PFSK-1 (cell line): ENCODE data around the gene TTC28.

Source experiments
- FOXP2 ChIP-seq: optimal IDR thresholded peaks from 2 replicates; pipeline ENCODE3; 2011; ENCODE audit warnings: borderline replicate concordance, control low read depth, inconsistent platforms; ENCODE audit not compliant: insufficient read depth; ENCODE audit errors: extremely low read length, extremely low read depth
- POLR2AphosphoS5 ChIP-seq: IDR thresholded peaks from 2 replicates; pipeline ENCODE4 v1.6.1; 2012; ENCODE audit warnings: low read depth, mild to moderate bottlenecking, control low read depth, low read length, moderate library complexity
- SIN3A ChIP-seq: IDR thresholded peaks from 2 replicates; pipeline ENCODE4 v1.6.1; 2012; ENCODE audit warnings: mild to moderate bottlenecking, low read length, moderate library complexity, borderline replicate concordance; ENCODE audit not compliant: insufficient read depth
- TAF1 ChIP-seq: IDR thresholded peaks from 2 replicates; pipeline ENCODE4 v1.6.1; 2012; ENCODE audit warnings: low read length, control low read depth, borderline replicate concordance; ENCODE audit not compliant: insufficient read depth
- TF ChIP-seq, protein P1 (sequence below), 2 experiments: IDR thresholded peaks; 2 replicates each; pipeline versions ENCODE4 v1.6.1 to v1.8.0; 2011 to 2012; ENCODE audit warnings: low read depth in 2 of 2, low read length in 2 of 2, control low read depth in 1 of 2, inconsistent platforms in 1 of 2, mild to moderate bottlenecking in 1 of 2, moderate library complexity in 1 of 2; ENCODE audit not compliant: insufficient read depth in 1 of 2

Gene TTC28

DNA sequence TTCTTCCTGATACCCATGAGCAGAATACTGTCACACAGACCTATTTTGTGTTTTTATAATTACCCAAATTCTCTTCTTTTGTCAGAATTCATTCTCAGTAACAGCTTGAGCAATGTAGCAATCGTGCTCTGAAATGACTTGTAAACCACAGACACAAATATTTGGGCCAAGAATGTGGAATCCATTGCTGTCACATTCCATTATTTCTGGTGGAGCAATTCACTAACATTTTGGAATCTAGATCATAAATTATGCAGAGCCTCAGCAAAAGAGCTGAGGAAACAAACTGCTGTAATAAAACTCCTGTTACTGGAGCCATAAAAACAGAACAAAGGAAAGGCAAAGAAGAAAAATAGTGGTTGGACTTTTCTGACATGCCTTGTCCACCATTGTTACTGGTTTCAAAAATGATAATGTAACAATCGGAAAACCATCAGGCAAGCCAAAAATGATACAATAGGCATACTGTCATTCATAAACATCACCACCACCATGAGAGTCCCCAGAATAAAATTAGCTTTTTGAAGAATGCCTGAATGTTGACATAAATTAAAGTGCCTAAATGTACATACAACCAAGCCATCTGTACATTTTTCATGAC lies 537.2 kb downstream of the TTC28 start:
- no peak for TF ChIP-seq FOXP2
- TF ChIP-seq SIN3A, result no peak
- TF ChIP-seq, protein P1, sequence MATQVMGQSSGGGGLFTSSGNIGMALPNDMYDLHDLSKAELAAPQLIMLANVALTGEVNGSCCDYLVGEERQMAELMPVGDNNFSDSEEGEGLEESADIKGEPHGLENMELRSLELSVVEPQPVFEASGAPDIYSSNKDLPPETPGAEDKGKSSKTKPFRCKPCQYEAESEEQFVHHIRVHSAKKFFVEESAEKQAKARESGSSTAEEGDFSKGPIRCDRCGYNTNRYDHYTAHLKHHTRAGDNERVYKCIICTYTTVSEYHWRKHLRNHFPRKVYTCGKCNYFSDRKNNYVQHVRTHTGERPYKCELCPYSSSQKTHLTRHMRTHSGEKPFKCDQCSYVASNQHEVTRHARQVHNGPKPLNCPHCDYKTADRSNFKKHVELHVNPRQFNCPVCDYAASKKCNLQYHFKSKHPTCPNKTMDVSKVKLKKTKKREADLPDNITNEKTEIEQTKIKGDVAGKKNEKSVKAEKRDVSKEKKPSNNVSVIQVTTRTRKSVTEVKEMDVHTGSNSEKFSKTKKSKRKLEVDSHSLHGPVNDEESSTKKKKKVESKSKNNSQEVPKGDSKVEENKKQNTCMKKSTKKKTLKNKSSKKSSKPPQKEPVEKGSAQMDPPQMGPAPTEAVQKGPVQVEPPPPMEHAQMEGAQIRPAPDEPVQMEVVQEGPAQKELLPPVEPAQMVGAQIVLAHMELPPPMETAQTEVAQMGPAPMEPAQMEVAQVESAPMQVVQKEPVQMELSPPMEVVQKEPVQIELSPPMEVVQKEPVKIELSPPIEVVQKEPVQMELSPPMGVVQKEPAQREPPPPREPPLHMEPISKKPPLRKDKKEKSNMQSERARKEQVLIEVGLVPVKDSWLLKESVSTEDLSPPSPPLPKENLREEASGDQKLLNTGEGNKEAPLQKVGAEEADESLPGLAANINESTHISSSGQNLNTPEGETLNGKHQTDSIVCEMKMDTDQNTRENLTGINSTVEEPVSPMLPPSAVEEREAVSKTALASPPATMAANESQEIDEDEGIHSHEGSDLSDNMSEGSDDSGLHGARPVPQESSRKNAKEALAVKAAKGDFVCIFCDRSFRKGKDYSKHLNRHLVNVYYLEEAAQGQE (IDR thresholded peaks at IDR 0.05; ENCODE audit: insufficient read depth in 1 of 2, low read depth in 2 of 2, low read length in 2 of 2), result no peak
- no peak for TF ChIP-seq POLR2AphosphoS5
- TF ChIP-seq TAF1, result no peak

DNA sequence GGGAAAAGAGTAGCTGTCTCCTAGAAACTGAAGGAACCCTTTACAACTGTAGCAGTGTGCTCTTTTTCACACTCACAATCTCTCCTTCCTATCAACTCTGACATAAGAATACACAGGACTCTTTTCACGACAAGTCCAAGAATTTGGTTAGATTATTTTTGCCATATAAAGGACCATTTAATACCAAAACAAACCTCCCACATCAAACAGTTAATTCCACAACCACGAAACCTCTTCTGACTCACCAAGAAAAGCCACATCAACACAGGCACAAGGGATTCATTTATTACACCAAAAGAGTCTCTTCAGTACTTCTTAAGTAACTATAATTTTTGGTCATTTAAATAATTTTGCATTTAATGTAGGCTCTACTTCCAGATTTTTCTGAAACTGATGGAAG lies 538.0 kb downstream of the TTC28 start:
- no peak for TF ChIP-seq POLR2AphosphoS5
- no peak for TF ChIP-seq FOXP2
- TF ChIP-seq, protein P1 (IDR thresholded peaks at IDR 0.05; ENCODE audit: insufficient read depth in 1 of 2, low read depth in 2 of 2, low read length in 2 of 2), result no peak
- no peak for TF ChIP-seq SIN3A
- no peak for TF ChIP-seq TAF1

DNA sequence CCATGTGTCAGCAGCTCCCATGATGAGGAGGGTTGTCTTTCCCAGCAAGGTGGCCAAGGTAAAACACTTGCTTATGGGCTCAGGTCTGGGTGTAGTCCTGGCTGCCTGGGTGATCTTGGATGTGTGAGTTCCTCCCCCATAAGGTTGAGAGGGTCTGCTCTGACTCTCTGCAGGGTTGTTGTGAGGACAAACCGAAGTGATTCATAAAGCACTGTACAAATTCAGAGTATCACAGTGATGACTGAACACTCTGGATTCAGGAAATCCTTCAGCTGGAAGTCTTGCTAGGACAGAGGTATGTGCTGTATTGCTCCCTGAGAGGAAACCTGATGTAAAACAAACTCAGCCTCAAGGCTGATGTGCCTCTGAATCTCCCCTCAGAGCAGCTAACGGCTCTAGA lies 539.7 kb downstream of the TTC28 start:
- no peak for TF ChIP-seq POLR2AphosphoS5
- TF ChIP-seq, protein P1 (IDR thresholded peaks at IDR 0.05; ENCODE audit: insufficient read depth in 1 of 2, low read depth in 2 of 2, low read length in 2 of 2), result no peak

DNA sequence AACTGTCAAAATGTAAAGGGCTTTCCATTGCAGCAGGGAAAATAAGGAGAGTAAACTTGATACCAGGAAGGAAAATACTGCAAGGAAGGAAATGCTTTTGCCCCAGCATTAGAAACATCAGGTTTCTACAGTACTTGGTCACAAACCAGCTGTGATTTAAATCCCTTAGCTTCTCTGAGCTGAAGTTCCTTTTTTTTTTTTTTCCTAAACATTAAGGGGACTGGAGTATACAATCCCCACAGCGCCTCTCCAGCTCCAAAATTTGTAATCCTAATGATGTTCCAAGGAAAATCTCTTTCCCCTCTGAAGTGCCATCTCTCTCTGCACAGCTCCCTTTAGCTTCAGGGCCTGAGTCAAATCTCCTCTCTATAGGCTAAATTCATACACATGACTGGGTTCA lies 540.1 kb downstream of the TTC28 start:
- no peak for TF ChIP-seq POLR2AphosphoS5
- TF ChIP-seq, protein P1 (IDR thresholded peaks at IDR 0.05; ENCODE audit: insufficient read depth in 1 of 2, low read depth in 2 of 2, low read length in 2 of 2), result no peak
- no peak for TF ChIP-seq SIN3A

DNA sequence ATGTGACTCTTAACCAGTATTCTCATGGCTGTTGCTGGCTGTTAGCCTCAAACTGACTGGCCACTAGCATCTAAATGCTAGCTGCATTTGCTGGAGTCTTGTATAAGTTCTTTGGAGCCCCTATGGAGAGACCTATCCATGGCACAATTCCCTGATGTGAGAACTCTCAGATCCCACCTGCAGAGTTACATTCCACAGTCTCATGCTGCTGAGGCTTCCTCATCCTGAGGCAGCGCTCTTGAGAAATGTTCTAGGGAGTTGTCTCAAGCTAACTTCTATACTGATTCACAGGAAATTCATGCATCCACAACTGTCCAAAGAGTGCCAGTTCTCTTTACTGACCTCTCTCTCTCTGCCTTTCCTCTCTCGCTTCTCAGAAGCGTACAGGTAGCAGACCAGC lies 542.6 kb downstream of the TTC28 start:
- TF ChIP-seq TAF1, result no peak
- TF ChIP-seq FOXP2, result no peak
